Progenitor cell of endocrine pancreas (in vitro differentiated cells): ENCODE results near the gene RELL2. TPM values are rescaled to one million over a fixed set of nuclear protein-coding genes. Genes with fewer than 3 reads are reported as not detected.

ENCODE experiments used
- DNase-seq: peaks from one replicate; pipeline ENCODE4 v3.0.0; 2021; ENCODE audit warnings: low spot score; ENCODE audit not compliant: unreplicated experiment
- H3K27ac Mint-ChIP-seq: 2 replicates; pipeline ENCODE4 v1.8.0; 2021; ENCODE audit warnings: mild to moderate bottlenecking, moderate library complexity, mixed read lengths
- H3K27me3 Mint-ChIP-seq: 2 replicates; pipeline ENCODE4 v1.8.0; 2021; ENCODE audit warnings: mixed read lengths
- H3K36me3 Mint-ChIP-seq: 2 replicates; pipeline ENCODE4 v1.8.0; 2022; ENCODE audit warnings: mixed read lengths; ENCODE audit not compliant: insufficient read depth
- H3K4me1 Mint-ChIP-seq: 2 replicates; pipeline ENCODE4 v1.8.0; 2021; ENCODE audit warnings: low read depth, mixed read lengths
- H3K4me3 Mint-ChIP-seq: 2 replicates; pipeline ENCODE4 v1.8.0; 2021; ENCODE audit warnings: low read depth, mild to moderate bottlenecking, moderate library complexity, mixed read lengths
- H3K9me3 Mint-ChIP-seq: 2 replicates; pipeline ENCODE4 v1.8.0; 2021; ENCODE audit warnings: low read depth, mixed read lengths
- total RNA-seq: library from RNA; stranded (reverse); gene quantifications from 2 replicates; pipeline ENCODE4 v1.2.1, GENCODE V29; 2021
- TF ChIP-seq, protein P1 (sequence below): fragments of 200-600 bp; sonication (generic); IDR thresholded peaks from one replicate; pipeline ENCODE4 v1.5.0; 2021; ENCODE audit warnings: antibody characterized with exemption, mild to moderate bottlenecking; ENCODE audit not compliant: unreplicated experiment

The RELL2 gene
- total RNA-seq, 1 donor from 2014 or later, result 5.2 TPM

DNA sequence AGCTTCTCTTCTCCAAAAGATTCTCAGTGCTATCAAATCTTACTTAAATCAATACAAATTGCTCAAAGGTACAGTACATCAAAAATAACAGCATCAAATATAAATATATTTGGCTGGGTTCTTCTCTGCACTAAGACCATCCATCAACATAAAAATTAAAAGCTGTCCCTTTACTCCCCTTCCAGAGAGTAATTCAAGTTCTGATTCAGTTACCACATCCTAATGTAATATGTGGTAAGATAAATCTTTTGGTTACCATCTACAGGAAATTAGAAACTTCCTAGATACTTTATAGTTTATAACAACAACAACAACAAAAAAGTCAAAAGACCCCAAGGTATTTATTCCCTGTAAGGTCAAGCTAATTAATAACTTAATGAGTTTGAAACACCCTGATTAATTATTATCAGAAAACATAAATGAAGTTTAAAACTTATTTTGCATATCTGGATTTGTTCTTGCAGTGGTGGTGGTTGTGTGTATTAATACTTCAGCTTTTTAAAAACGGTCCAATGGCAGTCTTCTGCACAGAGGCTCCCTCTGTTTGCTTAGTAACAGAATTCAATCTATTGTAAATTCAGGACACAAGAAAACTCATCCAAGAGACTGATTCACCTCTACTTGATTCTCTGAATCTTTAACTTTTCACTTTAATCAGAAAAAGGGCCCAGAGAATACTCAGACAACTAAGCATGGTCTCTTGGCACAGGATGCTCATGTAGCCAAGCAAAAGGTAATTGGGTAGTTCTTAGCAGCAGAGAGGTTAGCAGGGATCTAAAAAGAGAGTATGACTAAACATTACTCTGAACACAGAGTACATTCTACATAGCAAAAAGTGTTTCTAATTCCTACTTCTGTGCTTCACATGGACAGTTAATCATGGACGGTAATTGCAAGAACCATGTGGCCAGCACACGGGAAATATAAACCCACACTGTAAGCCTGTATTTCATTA, 38.1 kb upstream of the RELL2 start:
- TF ChIP-seq, protein P1, sequence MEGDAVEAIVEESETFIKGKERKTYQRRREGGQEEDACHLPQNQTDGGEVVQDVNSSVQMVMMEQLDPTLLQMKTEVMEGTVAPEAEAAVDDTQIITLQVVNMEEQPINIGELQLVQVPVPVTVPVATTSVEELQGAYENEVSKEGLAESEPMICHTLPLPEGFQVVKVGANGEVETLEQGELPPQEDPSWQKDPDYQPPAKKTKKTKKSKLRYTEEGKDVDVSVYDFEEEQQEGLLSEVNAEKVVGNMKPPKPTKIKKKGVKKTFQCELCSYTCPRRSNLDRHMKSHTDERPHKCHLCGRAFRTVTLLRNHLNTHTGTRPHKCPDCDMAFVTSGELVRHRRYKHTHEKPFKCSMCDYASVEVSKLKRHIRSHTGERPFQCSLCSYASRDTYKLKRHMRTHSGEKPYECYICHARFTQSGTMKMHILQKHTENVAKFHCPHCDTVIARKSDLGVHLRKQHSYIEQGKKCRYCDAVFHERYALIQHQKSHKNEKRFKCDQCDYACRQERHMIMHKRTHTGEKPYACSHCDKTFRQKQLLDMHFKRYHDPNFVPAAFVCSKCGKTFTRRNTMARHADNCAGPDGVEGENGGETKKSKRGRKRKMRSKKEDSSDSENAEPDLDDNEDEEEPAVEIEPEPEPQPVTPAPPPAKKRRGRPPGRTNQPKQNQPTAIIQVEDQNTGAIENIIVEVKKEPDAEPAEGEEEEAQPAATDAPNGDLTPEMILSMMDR, result no peak
- Mint-ChIP-seq H3K9me3 (no peaks in the 10 kb centered on the region), H3K36me3 (peaks cover 1% of the 10 kb centered on the region), H3K27ac (no peak overlapping the region), H3K27me3 (no peaks in the 10 kb centered on the region), H3K4me3 (no peak overlapping the region), H3K4me1 (peaks cover 4% of the 10 kb centered on the region)
- DNase-seq, result no peak

DNA sequence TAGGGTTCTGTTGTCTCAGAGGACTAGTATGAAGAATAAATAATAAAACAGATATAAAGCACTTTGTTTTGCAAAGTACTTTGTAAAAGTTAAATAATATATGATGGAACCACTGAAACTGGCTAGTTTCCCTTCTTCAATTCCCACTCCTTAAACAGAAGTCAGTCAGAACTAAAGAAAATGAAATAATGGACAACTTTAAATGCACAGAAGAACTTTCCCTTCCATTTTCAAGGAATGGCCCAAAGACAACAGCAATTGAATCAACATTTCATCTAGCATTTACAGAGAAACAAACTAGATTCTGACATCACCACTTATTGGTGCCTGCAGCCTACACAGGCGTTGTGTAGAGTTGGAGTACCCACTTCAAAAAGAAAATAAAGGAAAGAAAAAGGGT, 34.2 kb upstream of the RELL2 start:
- no peak overlapping the region for H3K27ac Mint-ChIP-seq

DNA sequence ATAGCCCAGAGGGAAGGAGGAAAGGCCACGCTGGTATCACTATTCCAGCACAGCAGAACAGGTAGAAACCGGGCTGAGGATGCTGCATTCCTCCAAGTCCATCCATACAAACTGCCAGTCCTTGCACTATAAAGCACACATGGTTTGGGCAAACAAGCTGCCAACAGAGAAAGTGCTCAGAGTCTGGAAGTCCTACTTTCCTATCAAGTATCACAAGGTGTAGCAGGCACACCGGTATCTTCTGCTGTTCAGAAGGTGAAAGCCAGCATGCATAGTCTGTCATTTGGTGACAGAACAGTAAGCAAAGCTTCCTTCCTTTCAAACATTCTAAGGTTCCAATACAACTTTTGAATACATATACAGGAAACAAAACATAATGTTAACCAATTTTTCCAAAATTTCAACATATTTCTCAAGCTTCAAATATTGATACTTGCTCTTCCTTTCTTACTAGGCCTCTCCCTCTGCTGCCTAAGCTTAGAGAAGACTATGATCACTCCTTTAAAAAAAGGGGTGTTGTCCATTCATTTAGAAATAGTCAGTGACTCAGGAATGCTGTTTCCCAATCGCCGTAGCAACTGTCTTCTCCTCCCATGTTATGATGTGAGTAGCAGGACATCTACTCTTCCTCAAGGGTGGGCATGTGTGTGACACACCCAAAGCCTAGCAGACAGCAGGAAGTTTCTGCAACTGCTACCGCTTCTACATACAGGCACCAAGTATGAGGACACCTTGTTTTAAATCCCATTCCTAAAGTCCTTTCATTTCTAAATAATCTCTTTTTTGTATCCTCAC, 32.7 kb upstream of the RELL2 start:
- no peak for DNase-seq
- Mint-ChIP-seq H3K27me3 (no peaks in the 10 kb centered on the region), H3K9me3 (no peaks in the 10 kb centered on the region), H3K27ac (peak overlapping the region; percentile 66), H3K4me1 (peaks cover 21% of the 10 kb centered on the region), H3K4me3 (no peak overlapping the region), H3K36me3 (no peaks in the 10 kb centered on the region)
- TF ChIP-seq, protein P1, result no peak

More for the DNA sequence above, 34.2 kb upstream of the RELL2 start:
- TF ChIP-seq, protein P1, result no peak
- Mint-ChIP-seq H3K4me1 (peaks cover 12% of the 10 kb centered on the region), H3K27me3 (no peaks in the 10 kb centered on the region), H3K36me3 (no peaks in the 10 kb centered on the region), H3K4me3 (no peak overlapping the region), H3K9me3 (no peaks in the 10 kb centered on the region)
- no peak for DNase-seq

DNA sequence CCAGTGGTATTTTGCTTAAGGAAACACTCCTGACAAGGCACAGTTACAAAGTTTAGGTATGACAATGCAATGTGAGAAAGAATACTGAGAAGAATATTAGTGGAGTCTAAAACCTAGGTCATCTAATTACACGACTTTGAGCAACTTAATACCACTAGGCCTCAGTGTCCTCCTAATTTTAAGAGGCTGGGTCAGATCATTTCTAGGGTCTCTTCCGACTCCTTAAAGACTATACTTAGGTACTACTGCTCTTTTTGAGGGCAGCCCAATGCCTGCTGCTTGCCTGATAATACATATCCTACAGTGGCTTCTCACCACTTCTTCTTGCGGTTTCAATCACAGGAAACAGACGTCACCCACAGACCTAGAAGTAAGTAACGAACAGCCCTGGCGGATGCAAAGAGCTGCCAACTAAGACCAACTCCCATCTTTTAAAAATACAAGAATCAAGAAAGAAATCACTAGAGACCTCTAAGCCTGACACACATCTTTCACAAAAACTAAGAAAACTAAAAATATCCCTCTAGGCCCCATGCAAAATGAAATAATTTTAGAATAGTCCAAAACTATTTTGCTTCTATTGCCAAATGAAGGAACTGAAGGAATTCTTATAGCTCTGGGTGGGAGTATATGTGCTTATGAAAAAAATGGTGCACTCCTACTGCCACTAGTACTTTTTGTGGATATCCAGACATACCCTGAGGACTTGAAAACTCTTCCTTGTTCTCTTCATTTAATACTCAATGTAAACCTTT, 31.1 kb upstream of the RELL2 start:
- H3K27me3 Mint-ChIP-seq, result no peaks in the 10 kb centered on the region
- no peaks in the 10 kb centered on the region for H3K36me3 Mint-ChIP-seq
- no peak for DNase-seq
- no peak overlapping the region for H3K4me3 Mint-ChIP-seq
- H3K27ac Mint-ChIP-seq, result no peak overlapping the region
- H3K9me3 Mint-ChIP-seq, result no peaks in the 10 kb centered on the region
- TF ChIP-seq, protein P1, result no peak
- H3K4me1 Mint-ChIP-seq, result peaks cover 22% of the 10 kb centered on the region

DNA sequence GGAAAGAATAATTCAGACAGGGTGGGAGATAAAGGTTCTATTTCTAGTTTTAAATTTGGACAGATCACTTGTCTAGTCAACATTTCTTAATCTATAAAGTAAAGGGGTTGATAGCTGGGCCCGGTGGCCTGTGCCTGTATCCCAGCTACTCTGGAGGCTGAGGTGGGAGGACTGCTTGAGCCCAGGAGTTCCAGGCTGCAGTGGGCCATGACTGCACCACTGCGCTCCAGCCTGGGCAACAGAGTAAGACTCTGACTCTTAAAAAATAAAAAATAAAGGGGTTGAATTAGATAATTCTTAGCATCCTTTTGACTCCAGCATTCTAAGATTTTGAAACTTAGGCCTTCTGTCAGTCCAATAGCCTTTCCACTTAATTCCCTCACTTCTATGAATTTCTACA, 28.8 kb upstream of the RELL2 start:
- Mint-ChIP-seq H3K9me3 (no peaks in the 10 kb centered on the region), H3K27ac (peak overlapping the region; percentile 74), H3K36me3 (peaks cover 2% of the 10 kb centered on the region), H3K4me3 (no peak overlapping the region), H3K27me3 (no peaks in the 10 kb centered on the region), H3K4me1 (peaks cover 24% of the 10 kb centered on the region)
- DNase-seq, result no peak
- TF ChIP-seq, protein P1, result no peak
